Measurements from ENCODE around the gene TRERF1.

DNA sequence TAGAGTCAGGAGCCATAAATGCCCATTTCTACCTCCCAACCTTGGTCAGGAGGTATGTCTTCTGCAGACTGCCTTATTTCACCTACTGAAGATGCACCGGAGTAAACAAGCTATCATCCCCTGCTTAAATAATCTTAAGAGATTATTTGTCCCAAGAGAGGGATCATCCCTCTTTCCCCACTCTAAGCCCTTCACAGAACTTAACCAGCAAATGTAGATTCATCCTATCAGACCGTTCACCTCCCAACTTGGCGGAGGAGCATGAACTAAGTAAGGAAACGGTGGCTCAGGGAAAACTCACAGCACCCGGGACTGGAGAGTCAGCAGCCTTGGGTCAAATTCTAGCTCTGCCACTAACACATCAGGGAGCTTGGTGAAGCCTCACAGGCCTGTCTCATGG, 115.3 kb downstream of the TRERF1 start:
- TF ChIP-seq, protein P1, sequence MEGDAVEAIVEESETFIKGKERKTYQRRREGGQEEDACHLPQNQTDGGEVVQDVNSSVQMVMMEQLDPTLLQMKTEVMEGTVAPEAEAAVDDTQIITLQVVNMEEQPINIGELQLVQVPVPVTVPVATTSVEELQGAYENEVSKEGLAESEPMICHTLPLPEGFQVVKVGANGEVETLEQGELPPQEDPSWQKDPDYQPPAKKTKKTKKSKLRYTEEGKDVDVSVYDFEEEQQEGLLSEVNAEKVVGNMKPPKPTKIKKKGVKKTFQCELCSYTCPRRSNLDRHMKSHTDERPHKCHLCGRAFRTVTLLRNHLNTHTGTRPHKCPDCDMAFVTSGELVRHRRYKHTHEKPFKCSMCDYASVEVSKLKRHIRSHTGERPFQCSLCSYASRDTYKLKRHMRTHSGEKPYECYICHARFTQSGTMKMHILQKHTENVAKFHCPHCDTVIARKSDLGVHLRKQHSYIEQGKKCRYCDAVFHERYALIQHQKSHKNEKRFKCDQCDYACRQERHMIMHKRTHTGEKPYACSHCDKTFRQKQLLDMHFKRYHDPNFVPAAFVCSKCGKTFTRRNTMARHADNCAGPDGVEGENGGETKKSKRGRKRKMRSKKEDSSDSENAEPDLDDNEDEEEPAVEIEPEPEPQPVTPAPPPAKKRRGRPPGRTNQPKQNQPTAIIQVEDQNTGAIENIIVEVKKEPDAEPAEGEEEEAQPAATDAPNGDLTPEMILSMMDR (IDR thresholded peaks at IDR 0.05): no peak
- TF ChIP-seq POLR2A (IDR thresholded peaks at IDR 0.05): no peak
